Mucosa of stomach (tissue), 1 donor: ENCODE data around the gene ANO2.

Experiments
- H3K27me3 ChIP-seq: one replicate; pipeline ENCODE4 v1.7.0; 2013; ENCODE audit warnings: mild to moderate bottlenecking, low read length; ENCODE audit not compliant: control insufficient read depth, insufficient read depth
- H3K36me3 ChIP-seq: one replicate; pipeline ENCODE4 v1.7.0; 2013; ENCODE audit warnings: low read length; ENCODE audit not compliant: control insufficient read depth, insufficient read depth
- H3K4me1 ChIP-seq: one replicate; pipeline ENCODE4 v1.7.0; 2013; ENCODE audit warnings: mild to moderate bottlenecking, low read length; ENCODE audit not compliant: control insufficient read depth, insufficient read depth
- H3K4me3 ChIP-seq: one replicate; pipeline ENCODE4 v1.7.0; 2013; ENCODE audit warnings: low read length
- H3K9ac ChIP-seq: one replicate; pipeline ENCODE4 v1.7.0; 2013; ENCODE audit warnings: mild to moderate bottlenecking, low read length, moderate library complexity
- H3K9me3 ChIP-seq: one replicate; pipeline ENCODE4 v1.7.0; 2013; ENCODE audit warnings: mild to moderate bottlenecking, low read length, moderate library complexity; ENCODE audit not compliant: control insufficient read depth
- donor health status: Pancreatic carcinoma.

ANO2 gene

GRCh38 chr12:5797661-5798060, 147.4 kb downstream of the ANO2 start:
- no peak overlapping the region for H3K9ac ChIP-seq
- no peaks in the 10 kb centered on the region for H3K27me3 ChIP-seq
- H3K9me3 ChIP-seq = no peaks in the 10 kb centered on the region
- H3K36me3 ChIP-seq = no peaks in the 10 kb centered on the region
- H3K4me3 ChIP-seq = no peak overlapping the region
- H3K4me1 ChIP-seq = no peaks in the 10 kb centered on the region

- H3K9ac ChIP-seq = no peak overlapping the region
- no peaks in the 10 kb centered on the region for H3K9me3 ChIP-seq
- H3K4me3 ChIP-seq = no peak overlapping the region
- H3K27me3 ChIP-seq = no peaks in the 10 kb centered on the region
- no peaks in the 10 kb centered on the region for H3K36me3 ChIP-seq
- no peaks in the 10 kb centered on the region for H3K4me1 ChIP-seq
These were observed 148.2 kb downstream of the ANO2 start for GRCh38 chr12:5796959-5797225.

- H3K9me3 ChIP-seq = no peaks in the 10 kb centered on the region
- H3K27me3 ChIP-seq = no peaks in the 10 kb centered on the region
- H3K4me1 ChIP-seq = no peaks in the 10 kb centered on the region
- H3K4me3 ChIP-seq = no peak overlapping the region
- H3K9ac ChIP-seq = no peak overlapping the region
- no peaks in the 10 kb centered on the region for H3K36me3 ChIP-seq
These were observed 148.7 kb downstream of the ANO2 start for GRCh38 chr12:5796171-5796958.

- H3K36me3 ChIP-seq = no peaks in the 10 kb centered on the region
- no peak overlapping the region for H3K9ac ChIP-seq
- no peaks in the 10 kb centered on the region for H3K4me1 ChIP-seq
- no peak overlapping the region for H3K4me3 ChIP-seq
- no peaks in the 10 kb centered on the region for H3K9me3 ChIP-seq
- H3K27me3 ChIP-seq = no peaks in the 10 kb centered on the region
These were observed 150.9 kb downstream of the ANO2 start for GRCh38 chr12:5794156-5794555.

- no peaks in the 10 kb centered on the region for H3K36me3 ChIP-seq
- H3K4me3 ChIP-seq = no peak overlapping the region
- no peak overlapping the region for H3K9ac ChIP-seq
- H3K9me3 ChIP-seq = no peaks in the 10 kb centered on the region
- no peaks in the 10 kb centered on the region for H3K4me1 ChIP-seq
- H3K27me3 ChIP-seq = no peaks in the 10 kb centered on the region
These were observed 152.7 kb downstream of the ANO2 start for GRCh38 chr12:5792343-5792742.

GRCh38 chr12:5789469-5789968, 155.5 kb downstream of the ANO2 start:
- Histone ChIP-seq H3K4me1 (no peaks in the 10 kb centered on the region), H3K9ac (no peak overlapping the region), H3K27me3 (no peaks in the 10 kb centered on the region), H3K4me3 (no peak overlapping the region), H3K36me3 (no peaks in the 10 kb centered on the region), H3K9me3 (no peaks in the 10 kb centered on the region)

GRCh38 chr12:5787828-5788227, 157.2 kb downstream of the ANO2 start:
- Histone ChIP-seq H3K4me1 (no peaks in the 10 kb centered on the region), H3K4me3 (no peak overlapping the region), H3K36me3 (no peaks in the 10 kb centered on the region), H3K9me3 (no peaks in the 10 kb centered on the region), H3K9ac (no peak overlapping the region), H3K27me3 (no peaks in the 10 kb centered on the region)

- H3K4me3 ChIP-seq = no peak overlapping the region
- H3K36me3 ChIP-seq = no peaks in the 10 kb centered on the region
- H3K27me3 ChIP-seq = no peaks in the 10 kb centered on the region
- H3K9ac ChIP-seq = no peak overlapping the region
- H3K4me1 ChIP-seq = no peaks in the 10 kb centered on the region
- H3K9me3 ChIP-seq = no peaks in the 10 kb centered on the region
These were observed 159.5 kb downstream of the ANO2 start for GRCh38 chr12:5785601-5786000.

GRCh38 chr12:5784462-5785130, 160.5 kb downstream of the ANO2 start:
- Histone ChIP-seq H3K27me3 (no peaks in the 10 kb centered on the region), H3K4me3 (no peak overlapping the region), H3K36me3 (no peaks in the 10 kb centered on the region), H3K9me3 (no peaks in the 10 kb centered on the region), H3K4me1 (no peaks in the 10 kb centered on the region), H3K9ac (no peak overlapping the region)

- H3K9me3 ChIP-seq = no peaks in the 10 kb centered on the region
- no peaks in the 10 kb centered on the region for H3K36me3 ChIP-seq
- no peak overlapping the region for H3K4me3 ChIP-seq
- H3K4me1 ChIP-seq = no peaks in the 10 kb centered on the region
- no peak overlapping the region for H3K9ac ChIP-seq
- no peaks in the 10 kb centered on the region for H3K27me3 ChIP-seq
These were observed 161.7 kb downstream of the ANO2 start for GRCh38 chr12:5783289-5783920.

- Histone ChIP-seq H3K36me3 (no peaks in the 10 kb centered on the region), H3K9ac (no peak overlapping the region), H3K4me3 (no peak overlapping the region), H3K4me1 (no peaks in the 10 kb centered on the region), H3K9me3 (no peaks in the 10 kb centered on the region), H3K27me3 (no peaks in the 10 kb centered on the region)
These were observed 164.5 kb downstream of the ANO2 start for GRCh38 chr12:5780536-5780935.

- no peaks in the 10 kb centered on the region for H3K9me3 ChIP-seq
- no peaks in the 10 kb centered on the region for H3K36me3 ChIP-seq
- no peaks in the 10 kb centered on the region for H3K4me1 ChIP-seq
- H3K27me3 ChIP-seq = no peaks in the 10 kb centered on the region
- no peak overlapping the region for H3K4me3 ChIP-seq
- H3K9ac ChIP-seq = no peak overlapping the region
These were observed 165.7 kb downstream of the ANO2 start for GRCh38 chr12:5779401-5779800.
